Naive thymus-derived CD4-positive, alpha-beta T cell (primary cell): ENCODE data around the gene MS4A2. TPM values are rescaled to one million over a fixed set of nuclear protein-coding genes. Genes with fewer than 3 reads are reported as not detected.

Experiments used
- ATAC-seq: fragments of 150-1000 bp; cut with Tn5 transposase; 2 replicates; pipeline ENCODE4 v1.10.0; 2021; ENCODE audit warnings: mild to moderate bottlenecking, moderate library complexity
- CTCF ChIA-PET: fragments of 350-600 bp; sonication (Branson Sonifier 250); formaldehyde crosslinking; loops from one replicate; lab custom pipeline; 2021; ENCODE audit warnings: antibody characterized with exemption; lab: Charles Lee
- POLR2A ChIA-PET: fragments of 350-600 bp; sonication (Branson Sonifier 250); formaldehyde crosslinking; loops from one replicate; lab custom pipeline; 2021; ENCODE audit warnings: antibody characterized with exemption, inconsistent platforms; lab: Charles Lee
- DNase-seq, 9 donors: peaks; one replicate each; pipeline versions ENCODE4 v3.0.0 to v3.0.0-alpha.2; 2020 to 2022; ENCODE audit warnings: mixed read lengths in 1 of 9
- H3K27ac ChIP-seq: one replicate; pipeline ENCODE4 v1.7.0; 2013; ENCODE audit warnings: mild to moderate bottlenecking, low read depth, low read length, moderate library complexity
- H3K27me3 ChIP-seq, 2 donors: one replicate each; pipeline ENCODE4 v1.7.0; 2013; ENCODE audit warnings: low read length in 2 of 2, mild to moderate bottlenecking in 2 of 2, moderate library complexity in 2 of 2; ENCODE audit not compliant: control insufficient read depth in 2 of 2, insufficient read depth in 2 of 2
- H3K36me3 ChIP-seq, 3 experiments: 1 replicate in 2 of 3; 2 replicates in 1 of 3; pipeline ENCODE4 v1.7.0; 2013; ENCODE audit warnings: low read length in 3 of 3, mild to moderate bottlenecking in 3 of 3, moderate library complexity in 1 of 3; ENCODE audit not compliant: insufficient read depth in 3 of 3, control insufficient read depth in 2 of 3
- H3K4me1 ChIP-seq, 2 donors: one replicate each; pipeline ENCODE4 v1.7.0; 2013; ENCODE audit warnings: low read length in 2 of 2, mild to moderate bottlenecking in 2 of 2, moderate library complexity in 1 of 2; ENCODE audit not compliant: control insufficient read depth in 2 of 2, insufficient read depth in 2 of 2
- H3K4me3 ChIP-seq: 2 replicates; pipeline ENCODE4 v1.7.0; 2013; ENCODE audit warnings: mild to moderate bottlenecking, low read length
- H3K9me3 ChIP-seq, 3 experiments: 1 replicate in 2 of 3; 2 replicates in 1 of 3; pipeline ENCODE4 v1.7.0; 2013; ENCODE audit warnings: low read length in 3 of 3; ENCODE audit not compliant: control insufficient read depth in 2 of 3
- H3K27ac Mint-ChIP-seq, 9 donors: one replicate each; pipeline ENCODE4 v1.8.0; 2020 to 2022; ENCODE audit warnings: mixed read lengths in 9 of 9, mild to moderate bottlenecking in 8 of 9, moderate library complexity in 5 of 9, inconsistent platforms in 2 of 9
- H3K27me3 Mint-ChIP-seq, 5 donors: one replicate each; pipeline ENCODE4 v1.8.0; 2021 to 2022; ENCODE audit warnings: mixed read lengths in 5 of 5, mild to moderate bottlenecking in 1 of 5
- H3K36me3 Mint-ChIP-seq, 5 donors: one replicate each; pipeline ENCODE4 v1.8.0; 2020 to 2022; ENCODE audit warnings: mixed read lengths in 5 of 5, mild to moderate bottlenecking in 3 of 5, inconsistent platforms in 1 of 5
- H3K4me1 Mint-ChIP-seq, 7 donors: one replicate each; pipeline ENCODE4 v1.8.0; 2020 to 2022; ENCODE audit warnings: mixed read lengths in 7 of 7, mild to moderate bottlenecking in 3 of 7, inconsistent platforms in 1 of 7
- H3K4me3 Mint-ChIP-seq, 10 donors: one replicate each; pipeline ENCODE4 v1.8.0; 2020 to 2022; ENCODE audit warnings: mild to moderate bottlenecking in 10 of 10, mixed read lengths in 10 of 10, moderate library complexity in 6 of 10, inconsistent platforms in 2 of 10
- H3K9me3 Mint-ChIP-seq, 11 donors: one replicate each; pipeline ENCODE4 v1.8.0; 2020 to 2022; ENCODE audit warnings: mixed read lengths in 11 of 11, mild to moderate bottlenecking in 4 of 11, inconsistent platforms in 1 of 11, moderate library complexity in 1 of 11
- intact Hi-C, 2 donors: fragments of 100-400 bp; cut with micrococcal nuclease; formaldehyde crosslinking; loops; one replicate each; pipeline ENCODE4 v1.15.1; 2023
- polyA plus RNA-seq, 2 donors: library from polyadenylated mRNA; unstranded; fragments of 300-500 nt; fragmentation: Illumina TruSeq; gene quantifications; one replicate each; pipeline ENCODE4 v1.2.3, GENCODE V29; 2021
- total RNA-seq, 6 experiments: library from RNA in 5 of 6; stranded (reverse) in 5 of 6; gene quantifications; 1 replicate in 5 of 6; 2 replicates in 1 of 6; pipeline ENCODE4 v1.2.3 and lab custom pipeline; 2021 to 2026

Gene MS4A2
- total and polyA plus RNA-seq, 7 experiments from 2014 or later, result 2.3 to 7.6 TPM; not detected in 5

DNA sequence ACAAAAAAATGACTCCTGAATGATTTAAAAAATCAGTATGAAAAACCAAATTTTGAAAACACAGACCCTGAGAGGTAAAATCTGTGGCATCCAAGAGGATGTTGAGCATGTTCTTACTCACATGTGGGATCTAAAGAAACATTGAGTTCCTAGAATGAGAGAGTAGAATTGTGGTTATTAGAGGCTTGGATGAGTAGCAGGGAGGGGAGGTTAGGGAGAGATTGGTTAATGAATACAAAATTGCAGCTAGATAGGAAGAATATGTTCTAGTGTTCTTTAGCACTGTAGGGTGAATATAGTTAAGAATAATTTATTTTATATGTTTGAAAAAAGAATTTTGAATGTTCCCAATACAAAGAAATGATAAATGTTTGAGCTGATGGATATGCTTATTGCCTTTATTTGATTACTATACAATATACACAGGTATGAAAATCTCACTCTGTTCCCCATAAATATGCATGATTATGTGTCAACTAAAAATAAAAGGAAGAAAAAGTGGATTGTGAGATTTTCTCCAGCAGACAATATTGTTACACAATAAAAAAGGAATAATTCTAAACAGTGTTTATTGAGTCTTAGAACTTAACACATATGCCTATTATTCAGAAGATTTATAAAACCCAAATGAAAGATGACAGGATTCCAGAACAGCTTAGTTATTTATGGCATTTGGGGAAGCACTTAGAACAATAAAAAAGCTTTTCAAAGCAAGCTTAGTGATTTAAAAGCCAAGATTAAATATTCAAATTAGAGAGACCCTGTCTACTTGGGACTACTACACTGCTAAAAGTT lies 28.7 kb downstream of the MS4A2 start:
- H3K4me3 ChIP-seq, result no peak overlapping the region
- no peak overlapping the region for H3K4me3 Mint-ChIP-seq
- no peaks in the 10 kb centered on the region for H3K9me3 Mint-ChIP-seq
- ATAC-seq (no peak), DNase-seq (no peak)
- no peak overlapping the region for H3K27ac Mint-ChIP-seq
- H3K4me1 ChIP-seq, result no peaks in the 10 kb centered on the region
- no peaks in the 10 kb centered on the region for H3K27me3 ChIP-seq
- intact Hi-C loops, result no loop called here
- ChIA-PET POLR2A (no interaction called here), CTCF (no interaction called here)
- H3K36me3 Mint-ChIP-seq, result no peaks in the 10 kb centered on the region
- H3K27me3 Mint-ChIP-seq, result peaks cover 3 to 21% (median 8%) of the 10 kb centered on the region in 5 donors
- H3K36me3 ChIP-seq, result no peaks in the 10 kb centered on the region
- no peaks in the 10 kb centered on the region for H3K4me1 Mint-ChIP-seq
- no peaks in the 10 kb centered on the region for H3K9me3 ChIP-seq
- H3K27ac ChIP-seq, result no peak overlapping the region

GRCh38 chr11:60118338-60118737 lies 29.9 kb downstream of the MS4A2 start:
- H3K4me3 Mint-ChIP-seq, result no peak overlapping the region

GRCh38 chr11:60119710-60120109 lies 31.2 kb downstream of the MS4A2 start:
- H3K36me3 ChIP-seq, result no peaks in the 10 kb centered on the region
- H3K27me3 ChIP-seq, result no peaks in the 10 kb centered on the region
- H3K27ac Mint-ChIP-seq, result no peak overlapping the region
- no peaks in the 10 kb centered on the region for H3K4me1 ChIP-seq
- H3K27ac ChIP-seq, result no peak overlapping the region
- no peak overlapping the region for H3K4me3 ChIP-seq
- ATAC-seq (peak; percentile 68), DNase-seq (no peak)
- CTCF ChIA-PET, result no interaction called here
- intact Hi-C loops, result no loop called here
- H3K4me1 Mint-ChIP-seq, result no peaks in the 10 kb centered on the region
- H3K9me3 ChIP-seq, result no peaks in the 10 kb centered on the region
- H3K9me3 Mint-ChIP-seq, result no peaks in the 10 kb centered on the region
- no peaks in the 10 kb centered on the region for H3K36me3 Mint-ChIP-seq
- POLR2A ChIA-PET, result no interaction called here
- peaks cover 3 to 37% (median 18%) of the 10 kb centered on the region in 5 donors for H3K27me3 Mint-ChIP-seq
- H3K4me3 Mint-ChIP-seq, result no peak overlapping the region

More at GRCh38 chr11:60118338-60118737, 29.9 kb downstream of the MS4A2 start:
- CTCF ChIA-PET, result no interaction called here
- Histone ChIP-seq H3K9me3 (no peaks in the 10 kb centered on the region), H3K27ac (no peak overlapping the region), H3K4me1 (no peaks in the 10 kb centered on the region), H3K4me3 (no peak overlapping the region), H3K36me3 (no peaks in the 10 kb centered on the region), H3K27me3 (no peaks in the 10 kb centered on the region)
- Mint-ChIP-seq H3K4me1 (no peaks in the 10 kb centered on the region), H3K36me3 (no peaks in the 10 kb centered on the region), H3K27me3 (peaks cover 3 to 31% (median 18%) of the 10 kb centered on the region in 5 donors), H3K9me3 (no peaks in the 10 kb centered on the region), H3K27ac (no peak overlapping the region)
- POLR2A ChIA-PET, result no interaction called here
- ATAC-seq (peak; percentile 41), DNase-seq (no peak)
- intact Hi-C loops, result no loop called here

GRCh38 chr11:60121264-60121663 lies 32.8 kb downstream of the MS4A2 start:
- Mint-ChIP-seq H3K27me3 (peaks cover 3 to 35% (median 18%) of the 10 kb centered on the region in 5 donors), H3K27ac (no peak overlapping the region), H3K4me3 (no peak overlapping the region), H3K4me1 (no peaks in the 10 kb centered on the region), H3K36me3 (no peaks in the 10 kb centered on the region), H3K9me3 (no peaks in the 10 kb centered on the region)
- H3K27me3 ChIP-seq, result no peaks in the 10 kb centered on the region
- DNase-seq, result no peak
- no peaks in the 10 kb centered on the region for H3K9me3 ChIP-seq
- ChIA-PET POLR2A (no interaction called here), CTCF (no interaction called here)
- H3K36me3 ChIP-seq, result no peaks in the 10 kb centered on the region
- no peaks in the 10 kb centered on the region for H3K4me1 ChIP-seq
- H3K4me3 ChIP-seq, result no peak overlapping the region
- no peak for ATAC-seq
- H3K27ac ChIP-seq, result no peak overlapping the region
- intact Hi-C loops, result no loop called here

DNA sequence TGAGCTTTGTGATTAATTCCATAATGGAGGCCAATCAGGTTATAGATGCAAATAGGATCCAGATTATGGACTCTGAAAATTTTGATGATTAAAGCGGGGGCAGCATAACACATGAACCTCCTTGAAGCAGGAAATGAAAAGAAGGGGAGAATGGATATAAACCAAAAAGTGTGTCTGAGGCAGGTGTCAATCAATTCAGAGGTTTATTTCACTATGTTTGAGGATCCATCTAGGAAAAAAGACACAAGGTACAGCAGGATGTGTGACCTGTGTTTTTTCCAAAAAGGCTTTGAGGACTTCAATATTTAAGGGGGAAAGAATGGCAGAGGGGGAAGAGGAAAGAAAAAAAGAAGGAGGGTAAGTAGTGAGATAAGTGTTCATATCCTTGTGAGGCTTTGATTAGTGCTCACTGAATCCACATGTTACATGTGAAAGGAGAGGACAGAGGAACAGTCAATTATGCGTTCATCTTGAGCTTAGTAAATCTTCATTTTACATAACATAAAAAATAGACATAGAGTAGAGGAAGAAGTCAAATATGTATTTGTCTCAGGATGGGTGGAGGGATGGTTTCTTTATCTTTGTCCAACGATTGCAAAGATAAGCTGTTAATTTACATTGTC lies 34.1 kb downstream of the MS4A2 start:
- no peaks in the 10 kb centered on the region for H3K4me1 ChIP-seq
- no peaks in the 10 kb centered on the region for H3K27me3 ChIP-seq
- Mint-ChIP-seq H3K27me3 (peaks cover 3 to 30% (median 18%) of the 10 kb centered on the region in 5 donors), H3K36me3 (no peaks in the 10 kb centered on the region), H3K27ac (no peak overlapping the region), H3K4me3 (no peak overlapping the region), H3K4me1 (peaks cover 0 to 2% (median 0%) of the 10 kb centered on the region in 7 donors), H3K9me3 (no peaks in the 10 kb centered on the region)
- no peak overlapping the region for H3K4me3 ChIP-seq
- ATAC-seq (no peak), DNase-seq (no peak)
- no peak overlapping the region for H3K27ac ChIP-seq
- ChIA-PET POLR2A (no interaction called here), CTCF (no interaction called here)
- H3K9me3 ChIP-seq, result no peaks in the 10 kb centered on the region
- intact Hi-C loops, result no loop called here
- no peaks in the 10 kb centered on the region for H3K36me3 ChIP-seq

DNA sequence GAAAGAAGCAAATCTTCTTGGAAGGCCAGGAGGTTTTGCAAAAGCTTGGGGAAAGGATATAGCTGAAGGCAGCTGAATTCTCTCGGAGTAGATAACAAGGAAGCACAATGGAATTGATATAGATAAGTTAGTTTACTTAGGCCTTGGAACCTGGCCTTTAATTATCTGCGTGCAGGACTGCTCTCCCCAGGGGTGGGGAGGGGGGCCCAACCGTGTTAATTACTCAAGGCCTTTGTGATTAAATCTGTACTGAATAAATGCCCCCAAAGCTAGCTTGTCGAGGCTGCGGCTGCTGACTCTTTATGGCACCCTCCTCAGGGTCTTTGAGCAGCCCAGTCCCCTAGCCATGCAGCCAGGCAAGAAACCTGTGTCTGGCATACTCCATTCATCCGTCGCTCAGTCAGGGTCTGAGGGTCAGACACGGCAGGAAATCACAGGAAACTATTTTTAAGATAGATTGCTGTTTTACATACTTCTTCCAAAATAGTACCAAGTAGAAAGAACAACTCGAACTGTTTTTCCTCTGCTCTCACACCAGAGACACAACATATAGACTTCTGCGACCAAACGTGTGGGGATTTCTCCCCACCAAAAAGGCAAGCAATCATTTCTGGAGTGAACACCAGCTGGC lies 36.5 kb downstream of the MS4A2 start:
- H3K36me3 Mint-ChIP-seq, result no peaks in the 10 kb centered on the region
- no peaks in the 10 kb centered on the region for H3K9me3 Mint-ChIP-seq
- intact Hi-C loops, result no loop called here
- ATAC-seq (no peak), DNase-seq (no peak)
- ChIA-PET CTCF (no interaction called here), POLR2A (no interaction called here)
- Histone ChIP-seq H3K36me3 (no peaks in the 10 kb centered on the region), H3K27me3 (no peaks in the 10 kb centered on the region), H3K27ac (no peak overlapping the region), H3K9me3 (no peaks in the 10 kb centered on the region), H3K4me1 (no peaks in the 10 kb centered on the region), H3K4me3 (no peak overlapping the region)
- peaks cover 0 to 2% (median 0%) of the 10 kb centered on the region in 7 donors for H3K4me1 Mint-ChIP-seq
- H3K27me3 Mint-ChIP-seq, result peaks cover 0 to 23% (median 18%) of the 10 kb centered on the region in 5 donors
- no peak overlapping the region for H3K27ac Mint-ChIP-seq
- no peak overlapping the region for H3K4me3 Mint-ChIP-seq
